Upper lobe of left lung (tissue), 4 donors: ENCODE measurements around the gene PF4V1.

Source experiments
- POLR2A ChIP-seq, 4 donors: fragments of 450-650 bp; IDR thresholded peaks; one replicate each; pipeline ENCODE4 v1.5.1; 2016 to 2017; ENCODE audit warnings: antibody characterized with exemption in 4 of 4, mild to moderate bottlenecking in 2 of 4
- POLR2AphosphoS5 ChIP-seq, 2 donors: sonication (generic); formaldehyde crosslinking; IDR thresholded peaks; one replicate each; pipeline ENCODE4 v1.5.1; 2017; ENCODE audit warnings: antibody characterized with exemption in 2 of 2
- TF ChIP-seq, protein P1 (sequence below), 6 experiments: fragments of 450-650 bp in 4 of 6; fragments of 200-600 bp in 2 of 6; sonication (generic) in 2 of 6; IDR thresholded peaks; one replicate each; pipeline ENCODE4 v1.5.1; 2016 to 2019; ENCODE audit warnings: antibody characterized with exemption in 6 of 6

DNA sequence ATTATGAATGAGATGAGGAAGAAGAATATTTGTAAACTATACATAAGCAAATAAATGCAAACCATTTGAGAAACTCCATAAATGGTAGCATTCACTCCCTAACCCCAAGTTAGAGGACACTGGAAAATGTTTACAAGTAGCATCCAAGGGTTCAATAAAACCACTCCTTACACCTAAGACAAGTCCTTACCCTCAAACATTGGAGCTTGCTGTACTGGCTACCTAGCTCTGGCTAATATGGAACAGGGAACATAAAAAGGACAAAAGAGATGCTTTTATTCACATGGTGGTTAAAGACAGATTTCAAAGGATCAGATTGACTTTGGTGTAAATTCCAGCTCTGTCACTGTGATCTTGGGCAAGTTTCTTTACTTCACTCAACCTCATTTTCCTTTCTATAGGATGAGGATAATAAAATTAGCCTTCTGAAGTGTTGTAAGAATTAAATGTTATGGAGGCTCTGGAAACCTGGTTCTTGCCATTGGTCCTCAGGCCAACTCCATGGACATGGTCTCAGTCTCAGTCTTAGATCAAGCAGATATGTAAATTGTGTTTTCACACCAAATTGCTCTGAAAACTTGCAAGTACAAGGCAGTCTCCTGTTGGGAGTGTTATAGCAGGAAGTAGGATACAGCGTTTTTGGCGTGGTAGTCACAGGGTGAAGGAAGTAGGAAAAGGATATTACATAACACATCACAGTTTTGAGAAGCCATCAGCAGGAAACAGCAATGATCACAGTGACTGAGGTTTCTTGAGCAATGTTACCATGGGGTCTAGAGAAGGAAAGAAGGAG lies 19.4 kb downstream of the PF4V1 start:
- TF ChIP-seq, protein P1, sequence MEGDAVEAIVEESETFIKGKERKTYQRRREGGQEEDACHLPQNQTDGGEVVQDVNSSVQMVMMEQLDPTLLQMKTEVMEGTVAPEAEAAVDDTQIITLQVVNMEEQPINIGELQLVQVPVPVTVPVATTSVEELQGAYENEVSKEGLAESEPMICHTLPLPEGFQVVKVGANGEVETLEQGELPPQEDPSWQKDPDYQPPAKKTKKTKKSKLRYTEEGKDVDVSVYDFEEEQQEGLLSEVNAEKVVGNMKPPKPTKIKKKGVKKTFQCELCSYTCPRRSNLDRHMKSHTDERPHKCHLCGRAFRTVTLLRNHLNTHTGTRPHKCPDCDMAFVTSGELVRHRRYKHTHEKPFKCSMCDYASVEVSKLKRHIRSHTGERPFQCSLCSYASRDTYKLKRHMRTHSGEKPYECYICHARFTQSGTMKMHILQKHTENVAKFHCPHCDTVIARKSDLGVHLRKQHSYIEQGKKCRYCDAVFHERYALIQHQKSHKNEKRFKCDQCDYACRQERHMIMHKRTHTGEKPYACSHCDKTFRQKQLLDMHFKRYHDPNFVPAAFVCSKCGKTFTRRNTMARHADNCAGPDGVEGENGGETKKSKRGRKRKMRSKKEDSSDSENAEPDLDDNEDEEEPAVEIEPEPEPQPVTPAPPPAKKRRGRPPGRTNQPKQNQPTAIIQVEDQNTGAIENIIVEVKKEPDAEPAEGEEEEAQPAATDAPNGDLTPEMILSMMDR (IDR thresholded peaks at IDR 0.05): no peak
- no peak for TF ChIP-seq POLR2A (IDR thresholded peaks at IDR 0.05)
- TF ChIP-seq POLR2AphosphoS5 (IDR thresholded peaks at IDR 0.05): peak; percentile 57 to 85
